Measurements from ENCODE around the gene TRAF6. TPM values are rescaled to one million over a fixed set of nuclear protein-coding genes. Genes with fewer than 3 reads are reported as not detected.

TRAF6 gene
- total and polyA plus RNA-seq, 9 of the 15 experiments (the other 6 are each of a cell fraction or from before 2014, with no cell fraction given), result 2.0 to 13.1 (median 8.2) TPM

DNA sequence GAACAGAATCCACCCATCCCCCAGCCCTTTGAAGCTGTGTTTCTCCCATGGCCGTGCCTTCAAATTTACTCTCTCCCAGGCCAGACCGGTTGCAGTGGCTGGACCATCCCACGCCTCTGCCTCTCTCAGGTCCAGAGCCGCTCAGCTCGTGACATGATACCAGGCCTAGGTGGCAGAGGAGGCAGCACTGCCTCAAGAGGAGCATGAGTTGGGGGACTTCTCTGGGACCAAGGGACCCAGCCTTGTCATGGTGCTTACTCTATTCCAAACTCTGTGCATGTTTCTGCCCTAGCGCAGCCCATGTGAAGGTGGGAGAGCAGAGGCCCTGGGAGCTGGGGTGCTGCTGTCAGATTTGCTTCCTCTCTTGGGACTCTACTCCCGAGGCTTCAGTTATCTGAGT is 51.0 kb downstream of the TRAF6 start:
- Histone ChIP-seq H3K9me1 (ENCODE audit: control insufficient read depth, insufficient read depth, low read length) (no peaks in the 10 kb centered on the region), H3K9ac (ENCODE audit: insufficient read depth in 1 of 2, low read depth in 2 of 2, low read length in 2 of 2) (0 out of 4 replicates have a peak overlapping the region, but pooled peaks of 1 of the 2 experiments have one; percentile 64), H3K27me3 (ENCODE audit: control insufficient read depth in 2 of 2, insufficient read depth in 2 of 2, low read length in 2 of 2) (peaks cover 5 to 32% of the 10 kb centered on the region in 2 experiments; a peak in 4 of 5 replicates), H3K79me2 (ENCODE audit: control insufficient read depth, insufficient read depth, low read length) (no peaks in the 10 kb centered on the region), H3K4me1 (replicated peaks in 1 of 2; ENCODE audit: control insufficient read depth in 2 of 2, insufficient read depth in 2 of 2, low read length in 2 of 2) (peaks cover 6% of the 10 kb centered on the region in 2 experiments; a peak in 3 of 5 replicates), H4K20me1 (replicated peaks; ENCODE audit: control insufficient read depth, insufficient read depth, low read length) (no peaks in the 10 kb centered on the region), H3K27ac (ENCODE audit: extremely low read depth, low read depth, low read length) (no peak overlapping the region), H3K36me3 (ENCODE audit: control insufficient read depth, insufficient read depth, low read length) (no peaks in the 10 kb centered on the region), H3K4me3 (no peak overlapping the region), H3K9me3 (replicated peaks; ENCODE audit: control insufficient read depth, insufficient read depth, low read depth, low read length) (no peaks in the 10 kb centered on the region), H3K4me2 (ENCODE audit: insufficient read depth, low read length) (no peak overlapping the region), H2AFZ (ENCODE audit: low read depth, low read length) (no peak overlapping the region)
- DNase-seq (ENCODE audit: extremely low read depth in 1 of 4, low spot score in 3 of 4) (no peak), ATAC-seq (no peak; the same call in 2 of the 3 replicates), FAIRE-seq (no peak)
- CTCF ChIA-PET (ENCODE audit: low intra/inter-chr PET ratio), result no interaction called here
- in situ Hi-C loops (cut with MboI), result no loop called here
- POLR2A ChIA-PET, result interaction anchor here (1.5 kb wide), 1 partner anchor 12 kb away, joined by 3 read pairs; no protein-coding TSS in a partner anchor
- BruUV-seq (replicated peaks), result no TSS peak
- WGBS (ENCODE audit: insufficient coverage, low coverage, missing lambda C conversion rate), result 10% methylated on average over 7 of the region's 7 CpGs
- TF ChIP-seq, protein P1, sequence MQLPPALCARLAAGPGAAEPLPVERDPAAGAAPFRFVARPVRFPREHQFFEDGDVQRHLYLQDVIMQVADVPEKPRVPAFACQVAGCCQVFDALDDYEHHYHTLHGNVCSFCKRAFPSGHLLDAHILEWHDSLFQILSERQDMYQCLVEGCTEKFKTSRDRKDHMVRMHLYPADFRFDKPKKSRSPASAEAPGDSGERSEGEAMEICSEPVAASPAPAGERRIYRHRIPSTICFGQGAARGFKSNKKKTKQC (CRISPR knock-in tag; IDR thresholded peaks at IDR 0.05), result no peak
- no peak for TF ChIP-seq FOXJ2 (tag; IDR thresholded peaks at IDR 0.05)
- intact Hi-C loops (cut with micrococcal nuclease), result loop anchor here (5.0 kb wide), 1 partner anchor 97 kb away; no protein-coding TSS in a partner anchor

DNA sequence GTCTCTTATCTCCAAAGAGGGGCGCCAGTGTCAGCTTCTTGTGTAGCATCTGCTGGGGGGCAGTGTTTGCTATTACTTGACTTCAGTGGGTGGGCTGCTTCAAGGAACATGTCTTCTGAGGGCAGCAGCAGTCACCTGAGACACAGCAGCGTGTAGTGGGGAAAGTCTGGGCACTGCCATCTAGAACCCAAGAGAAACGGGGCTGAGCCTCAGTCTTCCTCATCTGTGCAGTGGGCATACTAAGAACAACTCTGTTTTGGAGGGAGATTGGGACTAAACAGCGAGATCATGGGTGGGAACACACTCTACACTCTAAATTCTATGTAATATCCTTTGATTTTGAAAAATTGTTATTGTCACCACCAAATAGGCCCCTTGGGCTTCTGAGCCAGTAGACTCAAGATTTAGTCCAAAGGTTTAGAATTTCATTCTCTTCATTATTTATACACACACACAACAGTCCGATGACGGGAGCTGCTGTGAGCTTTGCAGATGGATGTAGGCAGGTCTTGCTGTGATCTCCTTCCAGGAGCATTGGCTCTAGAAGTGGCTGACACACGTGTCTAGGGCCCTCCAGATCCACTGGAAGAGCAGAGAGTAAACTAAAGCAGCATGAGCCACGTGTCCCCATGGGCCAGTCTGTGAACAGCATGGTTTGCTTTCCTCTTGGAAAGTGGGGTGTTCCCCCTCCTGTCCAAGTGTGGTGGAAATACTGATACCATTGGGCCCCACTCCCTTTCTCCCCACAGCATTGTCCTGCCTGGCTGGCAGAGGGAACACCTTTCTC is 51.8 kb downstream of the TRAF6 start:
- POLR2A ChIA-PET, result no interaction called here
- peaks cover 6 to 13% of the 10 kb centered on the region in 2 experiments; a peak in 3 of 5 replicates for H3K4me1 ChIP-seq (replicated peaks in 1 of 2; ENCODE audit: control insufficient read depth in 2 of 2, insufficient read depth in 2 of 2, low read length in 2 of 2)
- FAIRE-seq (no peak), ATAC-seq (no peak), DNase-seq (ENCODE audit: extremely low read depth in 1 of 4, low spot score in 3 of 4) (no peak)
- H3K4me3 ChIP-seq, result no peak overlapping the region
- no peaks in the 10 kb centered on the region for H3K79me2 ChIP-seq (ENCODE audit: control insufficient read depth, insufficient read depth, low read length)
- H3K9me1 ChIP-seq (ENCODE audit: control insufficient read depth, insufficient read depth, low read length), result no peaks in the 10 kb centered on the region
- CTCF ChIA-PET (ENCODE audit: low intra/inter-chr PET ratio), result no interaction called here
- no peaks in the 10 kb centered on the region for H3K36me3 ChIP-seq (ENCODE audit: control insufficient read depth, insufficient read depth, low read length)
- WGBS (ENCODE audit: insufficient coverage, low coverage, missing lambda C conversion rate), result 6% methylated on average over 8 of the region's 8 CpGs
- TF ChIP-seq ADNP (tag; IDR thresholded peaks at IDR 0.05), result 0 out of 2 replicates have a peak, but pooled peaks have one; percentile 40
- peak; percentile 43; the same call in 1 of the 2 replicates for TF ChIP-seq BCOR (IDR thresholded peaks at IDR 0.05)
- no peak for TF ChIP-seq ZZZ3 (IDR thresholded peaks at IDR 0.05)
- peak; percentile 85 for TF ChIP-seq RBM25 (IDR thresholded peaks at IDR 0.05; ENCODE audit: low read depth, low read length, severe bottlenecking)
- TF ChIP-seq ZNF184 (CRISPR knock-in tag; IDR thresholded peaks at IDR 0.05), result no peak
- peak; percentile 35 for TF ChIP-seq CHD4 (IDR thresholded peaks at IDR 0.05; ENCODE audit: insufficient read depth, insufficient replicate concordance, low read depth, low read length, poor library complexity, severe bottlenecking)
- no peak overlapping the region for H3K9ac ChIP-seq (ENCODE audit: insufficient read depth in 1 of 2, low read depth in 2 of 2, low read length in 2 of 2)
- H3K27ac ChIP-seq (ENCODE audit: extremely low read depth, low read depth, low read length), result no peak overlapping the region
- peaks cover 5 to 32% of the 10 kb centered on the region in 2 experiments; a peak in 4 of 5 replicates for H3K27me3 ChIP-seq (ENCODE audit: control insufficient read depth in 2 of 2, insufficient read depth in 2 of 2, low read length in 2 of 2)
- H2AFZ ChIP-seq (ENCODE audit: low read depth, low read length), result no peak overlapping the region
- intact Hi-C loops (cut with micrococcal nuclease), result loop anchor here (5.0 kb wide), 1 partner anchor 96 kb away; no protein-coding TSS in a partner anchor
- BruUV-seq (replicated peaks), result no TSS peak
- H4K20me1 ChIP-seq (replicated peaks; ENCODE audit: control insufficient read depth, insufficient read depth, low read length), result no peaks in the 10 kb centered on the region
- no peak overlapping the region for H3K4me2 ChIP-seq (ENCODE audit: insufficient read depth, low read length)
- in situ Hi-C loops (cut with MboI), result no loop called here
- no peaks in the 10 kb centered on the region for H3K9me3 ChIP-seq (replicated peaks; ENCODE audit: control insufficient read depth, insufficient read depth, low read depth, low read length)
